ENCODE results near the gene PPP2R1A.

PPP2R1A gene

DNA sequence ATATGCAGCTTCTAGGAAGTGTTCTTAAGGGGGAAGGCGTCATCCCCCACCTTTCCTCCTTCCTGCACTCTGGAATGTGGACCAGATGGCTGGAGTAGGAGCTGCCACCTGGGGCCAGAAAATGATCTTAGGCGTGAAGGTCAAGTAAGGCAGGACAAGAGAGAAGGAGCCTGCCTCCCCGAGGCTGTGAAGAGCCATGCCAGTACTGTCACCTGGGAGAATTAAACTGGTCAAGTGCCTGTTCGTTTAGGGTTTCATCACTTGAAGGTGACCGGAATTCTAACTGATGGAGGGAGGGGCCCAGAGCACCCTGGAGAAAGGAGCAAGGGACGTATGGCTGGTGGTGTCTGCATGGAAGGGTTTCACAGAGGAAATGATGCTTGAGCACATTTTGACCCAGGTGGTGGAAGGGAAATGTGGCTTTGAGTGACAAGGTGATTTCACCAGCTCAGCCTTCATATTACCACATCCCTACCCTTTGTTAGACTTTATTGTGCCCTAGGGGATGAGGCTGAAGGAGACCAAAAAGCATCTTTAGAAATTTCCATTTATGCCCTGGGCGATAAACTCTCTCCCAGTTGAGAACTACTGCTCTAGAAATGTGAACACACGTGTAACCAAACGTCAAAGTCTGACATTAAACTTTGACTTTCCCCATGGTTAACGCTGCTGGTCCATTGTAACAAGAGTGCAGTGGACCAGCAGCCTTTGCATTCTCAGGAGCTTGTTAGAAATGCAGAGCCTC lies 37.5 kb downstream of the PPP2R1A start:
- in situ Hi-C loops (cut with MboI; ENCODE audit: low pct_unique_long_range_greater_than_20kb, low sequenced_read_pairs, unreplicated experiment) = no loop called here

GRCh38 chr19:52227980-52228379 lies 38.1 kb downstream of the PPP2R1A start:
- in situ Hi-C loops (cut with MboI; ENCODE audit: low pct_unique_long_range_greater_than_20kb, low sequenced_read_pairs, unreplicated experiment) = no loop called here
- TF ChIP-seq, protein P1, sequence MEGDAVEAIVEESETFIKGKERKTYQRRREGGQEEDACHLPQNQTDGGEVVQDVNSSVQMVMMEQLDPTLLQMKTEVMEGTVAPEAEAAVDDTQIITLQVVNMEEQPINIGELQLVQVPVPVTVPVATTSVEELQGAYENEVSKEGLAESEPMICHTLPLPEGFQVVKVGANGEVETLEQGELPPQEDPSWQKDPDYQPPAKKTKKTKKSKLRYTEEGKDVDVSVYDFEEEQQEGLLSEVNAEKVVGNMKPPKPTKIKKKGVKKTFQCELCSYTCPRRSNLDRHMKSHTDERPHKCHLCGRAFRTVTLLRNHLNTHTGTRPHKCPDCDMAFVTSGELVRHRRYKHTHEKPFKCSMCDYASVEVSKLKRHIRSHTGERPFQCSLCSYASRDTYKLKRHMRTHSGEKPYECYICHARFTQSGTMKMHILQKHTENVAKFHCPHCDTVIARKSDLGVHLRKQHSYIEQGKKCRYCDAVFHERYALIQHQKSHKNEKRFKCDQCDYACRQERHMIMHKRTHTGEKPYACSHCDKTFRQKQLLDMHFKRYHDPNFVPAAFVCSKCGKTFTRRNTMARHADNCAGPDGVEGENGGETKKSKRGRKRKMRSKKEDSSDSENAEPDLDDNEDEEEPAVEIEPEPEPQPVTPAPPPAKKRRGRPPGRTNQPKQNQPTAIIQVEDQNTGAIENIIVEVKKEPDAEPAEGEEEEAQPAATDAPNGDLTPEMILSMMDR (IDR thresholded peaks at IDR 0.05; ENCODE audit: extremely low read depth, insufficient read depth, missing control alignments) = no peak
- no peak for DNase-seq (ENCODE audit: low spot score)

More for the DNA sequence above, 37.5 kb downstream of the PPP2R1A start:
- DNase-seq (ENCODE audit: low spot score) = no peak
- TF ChIP-seq, protein P1 (IDR thresholded peaks at IDR 0.05; ENCODE audit: extremely low read depth, insufficient read depth, missing control alignments) = no peak

- in situ Hi-C loops (cut with MboI; ENCODE audit: low pct_unique_long_range_greater_than_20kb, low sequenced_read_pairs, unreplicated experiment) = no loop called here
- no peak for DNase-seq (ENCODE audit: low spot score)
- TF ChIP-seq, protein P1 (IDR thresholded peaks at IDR 0.05; ENCODE audit: extremely low read depth, insufficient read depth, missing control alignments) = no peak
Measured at GRCh38 chr19:52229524-52229923, 39.7 kb downstream of the PPP2R1A start.

GRCh38 chr19:52230685-52231084 lies 40.8 kb downstream of the PPP2R1A start:
- TF ChIP-seq, protein P1 (IDR thresholded peaks at IDR 0.05; ENCODE audit: extremely low read depth, insufficient read depth, missing control alignments) = no peak
- in situ Hi-C loops (cut with MboI; ENCODE audit: low pct_unique_long_range_greater_than_20kb, low sequenced_read_pairs, unreplicated experiment) = no loop called here
- DNase-seq (ENCODE audit: low spot score) = no peak

DNA sequence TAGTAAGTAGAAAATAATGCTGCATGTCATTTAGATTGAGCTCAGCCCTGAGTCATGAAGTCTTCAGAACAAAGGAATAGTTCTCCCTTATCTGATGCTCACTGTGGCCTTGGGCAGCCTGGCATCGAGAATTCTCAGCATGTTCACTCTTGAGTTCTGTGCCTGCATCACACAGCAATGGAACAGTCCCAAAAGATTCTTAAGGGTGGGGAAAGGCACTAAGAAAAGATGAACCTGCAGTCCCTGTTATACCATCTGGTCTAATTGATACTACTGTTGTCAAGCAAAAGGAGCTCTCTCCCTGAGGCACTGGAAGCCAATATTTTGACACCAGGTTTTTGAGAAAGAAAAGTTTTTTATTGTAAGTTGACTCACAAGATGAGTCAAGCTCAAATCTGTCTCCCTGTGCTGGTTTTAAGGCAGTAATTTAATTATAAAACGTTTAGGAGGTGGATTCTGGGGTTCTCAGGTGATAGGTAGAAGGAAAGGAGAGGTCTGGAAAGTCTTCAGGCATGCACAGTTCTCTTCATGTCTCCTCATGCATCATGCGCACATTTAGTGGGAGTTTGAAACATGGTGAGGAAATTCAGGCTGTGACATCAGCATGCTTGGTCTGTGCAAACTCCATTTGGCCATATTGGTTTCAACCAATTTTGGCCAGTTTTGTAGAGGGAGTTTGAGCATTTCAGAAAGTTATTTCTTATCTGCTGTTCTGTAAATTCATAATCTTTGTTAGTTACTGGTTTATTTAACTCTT lies 41.5 kb downstream of the PPP2R1A start:
- no peak for DNase-seq (ENCODE audit: low spot score)
- in situ Hi-C loops (cut with MboI; ENCODE audit: low pct_unique_long_range_greater_than_20kb, low sequenced_read_pairs, unreplicated experiment) = no loop called here
- TF ChIP-seq, protein P1 (IDR thresholded peaks at IDR 0.05; ENCODE audit: extremely low read depth, insufficient read depth, missing control alignments) = no peak

GRCh38 chr19:52234406-52234805 lies 44.6 kb downstream of the PPP2R1A start:
- in situ Hi-C loops (cut with MboI; ENCODE audit: low pct_unique_long_range_greater_than_20kb, low sequenced_read_pairs, unreplicated experiment) = no loop called here
- DNase-seq (ENCODE audit: low spot score) = no peak
- TF ChIP-seq, protein P1 (IDR thresholded peaks at IDR 0.05; ENCODE audit: extremely low read depth, insufficient read depth, missing control alignments) = no peak

All from GM13977 (cell line).